Panc1 (cell line): Measurements from ENCODE around the gene EIF2D.

Experiments used
- CTCF ChIP-seq: fragments of 450-650 bp; IDR thresholded peaks from 2 replicates; pipeline ENCODE4 v1.5.1; 2017; ENCODE audit warnings: mild to moderate bottlenecking
- REST ChIP-seq, 2 experiments: IDR thresholded peaks; 2 replicates each; pipeline ENCODE4 v1.6.1; 2011 to 2012; ENCODE audit warnings: low read depth in 2 of 2, control low read depth in 1 of 2, low read length in 1 of 2, mild to moderate bottlenecking in 1 of 2, moderate library complexity in 1 of 2; ENCODE audit not compliant: insufficient read depth in 1 of 2

GRCh38 chr1:206569556-206569955 is 42.7 kb downstream of the EIF2D start:
- TF ChIP-seq CTCF: no peak
- TF ChIP-seq REST (IDR thresholded peaks at IDR 0.05; ENCODE audit: insufficient read depth in 1 of 2, low read depth in 2 of 2, low read length in 1 of 2): no peak
